ENCODE results near the gene VSIR. TPM values are rescaled to one million over a fixed set of nuclear protein-coding genes. Genes with fewer than 3 reads are reported as not detected.

VSIR gene
- total RNA-seq, 1 donor from 2014 or later: not detected

- Mint-ChIP-seq H3K4me3 (no peak overlapping the region), H3K4me1 (peaks cover 34% of the 10 kb centered on the region), H3K9me3 (no peaks in the 10 kb centered on the region), H3K36me3 (no peaks in the 10 kb centered on the region), H3K27me3 (ENCODE audit: insufficient read depth, low read depth) (peaks cover 5% of the 10 kb centered on the region), H3K27ac (no peak overlapping the region)
- Histone ChIP-seq H3K4me3 (no peak overlapping the region), H3K79me2 (ENCODE audit: low read depth) (no peaks in the 10 kb centered on the region), H3K9ac (no peak overlapping the region), H3K27ac (no peak overlapping the region), H3K9me3 (ENCODE audit: low read depth) (no peaks in the 10 kb centered on the region), H3F3A (ENCODE audit: low read depth) (peaks cover 3% of the 10 kb centered on the region), H2AFZ (replicated peaks) (no peak overlapping the region), H4K20me1 (ENCODE audit: low read depth) (no peaks in the 10 kb centered on the region), H3K4me1 (peaks cover 30% of the 10 kb centered on the region), H3K27me3 (no peaks in the 10 kb centered on the region), H3K36me3 (no peaks in the 10 kb centered on the region), H3K4me2 (no peak overlapping the region)
- DNase-seq (ENCODE audit: low spot score): no peak
- TF ChIP-seq, protein P1, sequence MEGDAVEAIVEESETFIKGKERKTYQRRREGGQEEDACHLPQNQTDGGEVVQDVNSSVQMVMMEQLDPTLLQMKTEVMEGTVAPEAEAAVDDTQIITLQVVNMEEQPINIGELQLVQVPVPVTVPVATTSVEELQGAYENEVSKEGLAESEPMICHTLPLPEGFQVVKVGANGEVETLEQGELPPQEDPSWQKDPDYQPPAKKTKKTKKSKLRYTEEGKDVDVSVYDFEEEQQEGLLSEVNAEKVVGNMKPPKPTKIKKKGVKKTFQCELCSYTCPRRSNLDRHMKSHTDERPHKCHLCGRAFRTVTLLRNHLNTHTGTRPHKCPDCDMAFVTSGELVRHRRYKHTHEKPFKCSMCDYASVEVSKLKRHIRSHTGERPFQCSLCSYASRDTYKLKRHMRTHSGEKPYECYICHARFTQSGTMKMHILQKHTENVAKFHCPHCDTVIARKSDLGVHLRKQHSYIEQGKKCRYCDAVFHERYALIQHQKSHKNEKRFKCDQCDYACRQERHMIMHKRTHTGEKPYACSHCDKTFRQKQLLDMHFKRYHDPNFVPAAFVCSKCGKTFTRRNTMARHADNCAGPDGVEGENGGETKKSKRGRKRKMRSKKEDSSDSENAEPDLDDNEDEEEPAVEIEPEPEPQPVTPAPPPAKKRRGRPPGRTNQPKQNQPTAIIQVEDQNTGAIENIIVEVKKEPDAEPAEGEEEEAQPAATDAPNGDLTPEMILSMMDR (IDR thresholded peaks at IDR 0.05): no peak
- TF ChIP-seq EZH2 (IDR thresholded peaks at IDR 0.05) (no peak), EZH2phosphoT487 (IDR thresholded peaks at IDR 0.05) (no peak)
Measured at GRCh38 chr10:71718165-71718698, 55.1 kb downstream of the VSIR start.

DNA sequence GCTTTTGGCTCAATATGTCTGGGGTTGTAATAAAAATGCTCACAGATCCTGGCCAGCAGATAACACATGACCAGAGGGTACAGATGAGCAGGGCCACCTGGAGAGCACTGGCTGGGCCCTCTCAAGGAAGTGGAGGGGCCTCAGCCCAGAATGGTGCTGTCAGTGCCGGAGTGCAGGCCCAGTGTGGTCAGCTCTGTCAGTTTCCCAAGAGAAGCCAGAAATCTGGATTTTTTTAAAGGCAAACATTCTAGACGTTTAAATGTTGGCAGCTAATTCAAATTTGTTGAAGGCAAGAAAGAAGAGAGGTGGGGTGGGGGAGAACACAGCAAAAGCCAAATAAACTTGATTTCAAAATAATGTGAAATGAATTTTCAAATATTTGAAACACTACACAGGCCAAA is 55.8 kb downstream of the VSIR start:
- Histone ChIP-seq H3K27me3 (no peaks in the 10 kb centered on the region), H2AFZ (replicated peaks) (no peak overlapping the region), H3K79me2 (ENCODE audit: low read depth) (no peaks in the 10 kb centered on the region), H3F3A (ENCODE audit: low read depth) (peaks cover 3% of the 10 kb centered on the region), H3K36me3 (no peaks in the 10 kb centered on the region), H3K9me3 (ENCODE audit: low read depth) (no peaks in the 10 kb centered on the region), H3K27ac (no peak overlapping the region), H3K9ac (no peak overlapping the region), H3K4me3 (no peak overlapping the region), H3K4me1 (peaks cover 33% of the 10 kb centered on the region), H3K4me2 (no peak overlapping the region), H4K20me1 (ENCODE audit: low read depth) (no peaks in the 10 kb centered on the region)
- Mint-ChIP-seq H3K4me1 (peaks cover 38% of the 10 kb centered on the region), H3K9me3 (no peaks in the 10 kb centered on the region), H3K36me3 (no peaks in the 10 kb centered on the region), H3K4me3 (no peak overlapping the region), H3K27ac (peak overlapping the region; percentile 42), H3K27me3 (ENCODE audit: insufficient read depth, low read depth) (peaks cover 5% of the 10 kb centered on the region)
- no peak for DNase-seq (ENCODE audit: low spot score)
- TF ChIP-seq, protein P1 (IDR thresholded peaks at IDR 0.05): no peak
- TF ChIP-seq EZH2phosphoT487 (IDR thresholded peaks at IDR 0.05) (no peak), EZH2 (IDR thresholded peaks at IDR 0.05) (no peak)

DNA sequence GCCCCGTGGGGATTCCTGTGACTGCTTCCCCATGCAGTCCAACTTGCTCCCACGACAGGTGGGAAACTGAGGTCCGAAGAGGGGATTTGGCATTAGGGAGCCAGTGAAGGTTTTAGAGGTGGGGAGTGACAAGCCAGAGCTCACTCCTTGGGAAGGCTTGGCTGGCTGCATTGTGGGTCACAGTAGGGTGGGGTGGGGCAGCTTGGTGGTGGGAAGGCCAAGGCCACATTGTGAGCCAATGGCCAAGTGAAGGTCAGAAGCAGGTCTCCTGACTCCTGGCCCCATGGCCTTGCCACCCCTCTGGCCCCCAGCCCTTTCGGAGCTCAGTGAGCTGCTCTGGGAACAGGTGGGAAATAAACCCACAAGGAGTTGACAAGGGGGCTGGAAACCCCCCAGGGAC is 56.3 kb downstream of the VSIR start:
- H2AFZ ChIP-seq (replicated peaks): no peak overlapping the region
- no peak overlapping the region for H3K27ac ChIP-seq
- H3K9ac ChIP-seq: no peak overlapping the region
- Mint-ChIP-seq H3K4me1 (peaks cover 38% of the 10 kb centered on the region), H3K36me3 (no peaks in the 10 kb centered on the region), H3K4me3 (no peak overlapping the region), H3K27ac (no peak overlapping the region), H3K27me3 (ENCODE audit: insufficient read depth, low read depth) (peaks cover 5% of the 10 kb centered on the region), H3K9me3 (no peaks in the 10 kb centered on the region)
- no peaks in the 10 kb centered on the region for H3K27me3 ChIP-seq
- H3K36me3 ChIP-seq: no peaks in the 10 kb centered on the region
- no peak overlapping the region for H3K4me3 ChIP-seq
- H3K4me1 ChIP-seq: peaks cover 33% of the 10 kb centered on the region
- DNase-seq (ENCODE audit: low spot score): no peak
- TF ChIP-seq, protein P1 (IDR thresholded peaks at IDR 0.05): no peak
- no peak for TF ChIP-seq EZH2phosphoT487 (IDR thresholded peaks at IDR 0.05)
- TF ChIP-seq EZH2 (IDR thresholded peaks at IDR 0.05): no peak
- no peak overlapping the region for H3K4me2 ChIP-seq
- H3K9me3 ChIP-seq (ENCODE audit: low read depth): no peaks in the 10 kb centered on the region
- H3F3A ChIP-seq (ENCODE audit: low read depth): peaks cover 3% of the 10 kb centered on the region
- H3K79me2 ChIP-seq (ENCODE audit: low read depth): no peaks in the 10 kb centered on the region
- no peaks in the 10 kb centered on the region for H4K20me1 ChIP-seq (ENCODE audit: low read depth)

Data from neural progenitor cell (in vitro differentiated cells).